ENCODE data around the gene FLVCR2. TPM values are rescaled to one million over a fixed set of nuclear protein-coding genes. Genes with fewer than 3 reads are reported as not detected.

The FLVCR2 gene
- total RNA-seq, 1 experiment from 2014 or later, result 13.4 TPM

- peaks cover 2% of the 10 kb centered on the region for H3K27me3 Mint-ChIP-seq (ENCODE audit: insufficient read depth, unreplicated experiment)
- Histone ChIP-seq H3K4me3 (ENCODE audit: low read depth, low read length) (peak overlapping the region; percentile 61), H3K4me1 (peaks cover 15% of the 10 kb centered on the region), H3K27me3 (replicated peaks; ENCODE audit: control insufficient read depth, insufficient read depth, low read length) (no peaks in the 10 kb centered on the region), H3K36me3 (ENCODE audit: control insufficient read depth, insufficient read depth, low read length) (no peaks in the 10 kb centered on the region), H3K9me3 (no peaks in the 10 kb centered on the region; the same call in 1 of the 2 replicates)
- ChIA-PET CTCF (interaction anchor here (1.2 to 5.1 kb wide), 12 partner anchors 18 to 403 kb away, joined by 3 to 106 read pairs (median 12); partner anchors contain the start of genes ERG28, TGFB3 and TTLL5), POLR2A (interaction anchor here (0.5 to 1.9 kb wide), 4 partner anchors 55 to 451 kb away, joined by 3 to 11 read pairs (median 6); partner anchors contain the start of genes ERG28 and TTLL5)
- BruUV-seq (replicated peaks), result TSS peak; percentile 58
- TF ChIP-seq CTCF (IDR thresholded peaks at IDR 0.05; ENCODE audit: insufficient read depth in 1 of 2, low read depth in 1 of 2, low read length in 1 of 2, severe bottlenecking in 1 of 2, unreplicated experiment in 1 of 2), result peak; percentile 35 to 48
- no peak overlapping the region for H3K4me3 Mint-ChIP-seq (ENCODE audit: unreplicated experiment)
- no peak overlapping the region for H3K27ac Mint-ChIP-seq (ENCODE audit: unreplicated experiment)
- H3K36me3 Mint-ChIP-seq (ENCODE audit: insufficient read depth, unreplicated experiment), result no peaks in the 10 kb centered on the region
- intact Hi-C loops (cut with micrococcal nuclease; ENCODE audit: unreplicated experiment), result loop anchor here (1.0 to 5.0 kb wide), 2 partner anchors 69 to 398 kb away; no protein-coding TSS in a partner anchor
- peak in 1 of 2 experiments; percentile 74 for DNase-seq
- peaks cover 8% of the 10 kb centered on the region for H3K4me1 Mint-ChIP-seq (ENCODE audit: low read depth, unreplicated experiment)
- no peaks in the 10 kb centered on the region for H3K9me3 Mint-ChIP-seq (ENCODE audit: unreplicated experiment)
Measured at GRCh38 chr14:75578786-75579337, 442 bp downstream of the FLVCR2 start.

GRCh38 chr14:75579338-75579864, 981 bp downstream of the FLVCR2 start:
- H3K36me3 Mint-ChIP-seq (ENCODE audit: insufficient read depth, unreplicated experiment), result no peaks in the 10 kb centered on the region
- ChIA-PET CTCF (interaction anchor here (1.9 to 5.1 kb wide), 4 partner anchors 24 to 79 kb away, joined by 7 to 106 read pairs (median 45); partner anchors contain the start of genes ERG28 and TTLL5), POLR2A (interaction anchor here (0.6 kb wide), 1 partner anchor 94 kb away, joined by 4 read pairs; no protein-coding TSS in a partner anchor)
- H3K4me1 ChIP-seq, result peaks cover 15% of the 10 kb centered on the region
- no peaks in the 10 kb centered on the region for H3K36me3 ChIP-seq (ENCODE audit: control insufficient read depth, insufficient read depth, low read length)
- no peaks in the 10 kb centered on the region for H3K27me3 Mint-ChIP-seq (ENCODE audit: insufficient read depth, unreplicated experiment)
- H3K9me3 ChIP-seq, result no peaks in the 10 kb centered on the region; the same call in 1 of the 2 replicates
- H3K27ac Mint-ChIP-seq (ENCODE audit: unreplicated experiment), result no peak overlapping the region
- no peak for TF ChIP-seq CTCF (IDR thresholded peaks at IDR 0.05; ENCODE audit: insufficient read depth in 1 of 2, low read depth in 1 of 2, low read length in 1 of 2, severe bottlenecking in 1 of 2, unreplicated experiment in 1 of 2)
- intact Hi-C loops (cut with micrococcal nuclease; ENCODE audit: unreplicated experiment), result loop anchor here (5.0 kb wide), 1 partner anchor 398 kb away; no protein-coding TSS in a partner anchor
- peaks cover 8% of the 10 kb centered on the region for H3K4me1 Mint-ChIP-seq (ENCODE audit: low read depth, unreplicated experiment)
- no peak overlapping the region for H3K4me3 Mint-ChIP-seq (ENCODE audit: unreplicated experiment)
- BruUV-seq (replicated peaks), result no TSS peak
- H3K27me3 ChIP-seq (replicated peaks; ENCODE audit: control insufficient read depth, insufficient read depth, low read length), result no peaks in the 10 kb centered on the region
- no peak for DNase-seq
- no peaks in the 10 kb centered on the region for H3K9me3 Mint-ChIP-seq (ENCODE audit: unreplicated experiment)
- peak overlapping the region; percentile 61 for H3K4me3 ChIP-seq (ENCODE audit: low read depth, low read length)

- Histone ChIP-seq H3K27me3 (replicated peaks; ENCODE audit: control insufficient read depth, insufficient read depth, low read length) (no peaks in the 10 kb centered on the region), H3K4me1 (peaks cover 15% of the 10 kb centered on the region), H3K9me3 (no peaks in the 10 kb centered on the region; the same call in 1 of the 2 replicates), H3K36me3 (ENCODE audit: control insufficient read depth, insufficient read depth, low read length) (no peaks in the 10 kb centered on the region), H3K4me3 (ENCODE audit: low read depth, low read length) (peak overlapping the region; percentile 61)
- Mint-ChIP-seq H3K4me3 (ENCODE audit: unreplicated experiment) (no peak overlapping the region), H3K4me1 (ENCODE audit: low read depth, unreplicated experiment) (peaks cover 8% of the 10 kb centered on the region), H3K27ac (ENCODE audit: unreplicated experiment) (no peak overlapping the region), H3K27me3 (ENCODE audit: insufficient read depth, unreplicated experiment) (no peaks in the 10 kb centered on the region), H3K36me3 (ENCODE audit: insufficient read depth, unreplicated experiment) (no peaks in the 10 kb centered on the region), H3K9me3 (ENCODE audit: unreplicated experiment) (no peaks in the 10 kb centered on the region)
- intact Hi-C loops (cut with micrococcal nuclease; ENCODE audit: unreplicated experiment), result loop anchor here (5.0 kb wide), 1 partner anchor 397 kb away; no protein-coding TSS in a partner anchor
- ChIA-PET CTCF (interaction anchor here (4.3 kb wide), 1 partner anchor 79 kb away, joined by 65 read pairs; the partner anchor contains the start of genes ERG28 and TTLL5), POLR2A (interaction anchor here (0.6 kb wide), 1 partner anchor 93 kb away, joined by 4 read pairs; no protein-coding TSS in a partner anchor)
- TF ChIP-seq CTCF (IDR thresholded peaks at IDR 0.05; ENCODE audit: insufficient read depth in 1 of 2, low read depth in 1 of 2, low read length in 1 of 2, severe bottlenecking in 1 of 2, unreplicated experiment in 1 of 2), result no peak
- no TSS peak for BruUV-seq (replicated peaks)
- no peak for DNase-seq
Measured at GRCh38 chr14:75579882-75580281, 1.5 kb downstream of the FLVCR2 start.
